Measurements from ENCODE around the gene SDR39U1.

The SDR39U1 gene

GRCh38 chr14:24411443-24412389 is 30.9 kb downstream of the SDR39U1 start:
- TF ChIP-seq, protein P1, sequence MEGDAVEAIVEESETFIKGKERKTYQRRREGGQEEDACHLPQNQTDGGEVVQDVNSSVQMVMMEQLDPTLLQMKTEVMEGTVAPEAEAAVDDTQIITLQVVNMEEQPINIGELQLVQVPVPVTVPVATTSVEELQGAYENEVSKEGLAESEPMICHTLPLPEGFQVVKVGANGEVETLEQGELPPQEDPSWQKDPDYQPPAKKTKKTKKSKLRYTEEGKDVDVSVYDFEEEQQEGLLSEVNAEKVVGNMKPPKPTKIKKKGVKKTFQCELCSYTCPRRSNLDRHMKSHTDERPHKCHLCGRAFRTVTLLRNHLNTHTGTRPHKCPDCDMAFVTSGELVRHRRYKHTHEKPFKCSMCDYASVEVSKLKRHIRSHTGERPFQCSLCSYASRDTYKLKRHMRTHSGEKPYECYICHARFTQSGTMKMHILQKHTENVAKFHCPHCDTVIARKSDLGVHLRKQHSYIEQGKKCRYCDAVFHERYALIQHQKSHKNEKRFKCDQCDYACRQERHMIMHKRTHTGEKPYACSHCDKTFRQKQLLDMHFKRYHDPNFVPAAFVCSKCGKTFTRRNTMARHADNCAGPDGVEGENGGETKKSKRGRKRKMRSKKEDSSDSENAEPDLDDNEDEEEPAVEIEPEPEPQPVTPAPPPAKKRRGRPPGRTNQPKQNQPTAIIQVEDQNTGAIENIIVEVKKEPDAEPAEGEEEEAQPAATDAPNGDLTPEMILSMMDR (conservative IDR thresholded peaks at IDR 0.05; ENCODE audit: low read length), result peak; percentile 83
- DNase-seq (ENCODE audit: low read depth), result peak; percentile 60
- H3K4me3 ChIP-seq (ENCODE audit: low read length), result no peak overlapping the region

DNA sequence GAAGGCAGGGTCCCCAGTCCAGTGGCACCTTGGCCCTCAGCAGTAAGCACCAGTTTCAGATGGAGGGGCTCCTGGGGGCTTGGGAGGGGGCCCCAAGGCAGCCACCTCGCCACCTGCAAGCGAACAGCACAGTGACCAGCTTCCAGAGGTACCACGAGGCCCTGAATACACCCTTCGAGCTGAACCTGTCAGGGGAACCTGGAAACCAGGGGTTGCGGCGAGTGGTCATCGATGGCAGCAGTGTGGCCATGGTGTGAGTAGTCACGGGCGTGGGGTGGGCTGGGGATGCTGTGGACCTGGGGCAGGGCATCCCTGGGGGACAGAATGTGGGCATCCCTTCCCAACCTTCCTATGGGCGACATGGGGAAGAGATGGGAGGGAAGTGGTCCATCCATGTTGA is 32.6 kb downstream of the SDR39U1 start:
- no peak for DNase-seq (ENCODE audit: low read depth)
- TF ChIP-seq, protein P1 (conservative IDR thresholded peaks at IDR 0.05; ENCODE audit: low read length), result no peak
- no peak overlapping the region for H3K4me3 ChIP-seq (ENCODE audit: low read length)

DNA sequence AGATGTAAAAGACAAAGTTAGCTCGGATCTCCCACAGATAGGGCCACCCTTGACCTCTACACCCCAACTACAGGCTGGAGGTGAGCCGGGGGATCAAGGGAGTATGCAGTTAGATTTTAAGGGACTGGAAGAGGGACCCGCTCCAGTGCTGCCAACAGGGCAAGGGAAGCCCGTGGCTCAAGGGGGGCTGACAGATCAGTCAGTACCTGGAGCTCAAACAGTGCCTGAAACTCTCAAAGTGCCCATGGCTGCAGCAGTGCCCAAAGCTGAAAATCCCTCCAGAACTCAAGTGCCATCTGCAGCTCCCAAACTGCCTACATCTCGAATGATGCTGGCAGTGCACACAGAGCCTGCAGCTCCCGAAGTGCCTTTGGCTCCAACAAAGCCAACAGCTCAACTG is 33.4 kb downstream of the SDR39U1 start:
- no peak for DNase-seq (ENCODE audit: low read depth)
- H3K4me3 ChIP-seq (ENCODE audit: low read length), result no peak overlapping the region
- TF ChIP-seq, protein P1 (conservative IDR thresholded peaks at IDR 0.05; ENCODE audit: low read length), result no peak

- DNase-seq (ENCODE audit: low read depth), result peak; percentile 73
- TF ChIP-seq, protein P1 (conservative IDR thresholded peaks at IDR 0.05; ENCODE audit: low read length), result no peak
- H3K4me3 ChIP-seq (ENCODE audit: low read length), result no peak overlapping the region
These were observed 33.8 kb downstream of the SDR39U1 start for GRCh38 chr14:24408764-24409163.

DNA sequence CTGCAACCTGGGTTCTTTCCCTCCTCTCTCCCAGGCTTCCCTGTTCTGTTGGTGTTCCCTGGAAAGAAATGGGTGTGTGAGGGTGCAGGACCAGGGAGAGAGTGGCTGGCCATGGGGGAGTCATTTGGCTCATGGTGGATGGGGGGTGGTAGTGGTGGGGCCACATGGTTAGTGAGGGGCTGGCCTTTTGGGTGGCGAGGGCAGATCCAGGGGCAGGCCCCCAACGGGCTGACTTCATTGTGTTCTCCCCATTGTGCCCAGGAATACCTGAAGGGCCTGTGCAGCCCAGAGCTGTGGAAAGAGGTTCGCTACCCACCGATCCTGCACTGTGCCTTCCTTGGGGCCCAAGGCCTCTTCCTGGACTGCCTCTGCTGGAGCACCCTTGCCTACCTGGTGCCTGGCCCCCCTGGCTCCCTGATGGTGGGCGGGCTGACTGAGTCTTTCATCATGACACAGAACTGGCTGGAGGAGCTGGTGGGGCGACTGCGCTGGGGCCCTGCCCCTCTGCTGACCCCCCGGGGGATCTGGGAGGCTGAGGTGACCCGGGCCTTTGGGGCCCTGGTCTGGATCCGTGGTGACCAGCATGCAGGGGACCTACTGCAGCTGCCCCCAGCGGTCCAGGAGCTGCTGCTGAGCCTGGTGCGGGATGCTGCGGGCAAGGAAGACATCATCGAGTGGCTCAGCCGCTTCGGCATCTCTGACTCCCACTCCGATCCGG is 34.8 kb downstream of the SDR39U1 start:
- TF ChIP-seq, protein P1 (conservative IDR thresholded peaks at IDR 0.05; ENCODE audit: low read length), result no peak
- no peak for DNase-seq (ENCODE audit: low read depth)
- H3K4me3 ChIP-seq (ENCODE audit: low read length), result no peak overlapping the region

- no peak overlapping the region for H3K4me3 ChIP-seq (ENCODE audit: low read length)
- TF ChIP-seq, protein P1 (conservative IDR thresholded peaks at IDR 0.05; ENCODE audit: low read length), result no peak
- no peak for DNase-seq (ENCODE audit: low read depth)
These were observed 36.2 kb downstream of the SDR39U1 start for GRCh38 chr14:24406416-24406815.

All from AG10803 (cell line).